Measurements from ENCODE around the gene RDH11. TPM values are rescaled to one million over a fixed set of nuclear protein-coding genes. Genes with fewer than 3 reads are reported as not detected.

The RDH11 gene
- total RNA-seq, 4 donors from 2014 or later, result 30.8 to 53.9 (median 37.2) TPM

- TF ChIP-seq POLR2AphosphoS5 (IDR thresholded peaks at IDR 0.05) (no peak), CTCF (IDR thresholded peaks at IDR 0.05) (no peak), POLR2A (IDR thresholded peaks at IDR 0.05) (no peak), EP300 (IDR thresholded peaks at IDR 0.05; ENCODE audit: low read depth) (no peak)
- no peak for DNase-seq
- Histone ChIP-seq H3K9me3 (no peaks in the 10 kb centered on the region), H3K4me1 (peaks cover 0 to 18% (median 5%) of the 10 kb centered on the region in 4 donors), H3K27me3 (no peaks in the 10 kb centered on the region), H3K36me3 (no peaks in the 10 kb centered on the region), H3K27ac (no peak overlapping the region), H3K4me3 (no peak overlapping the region)
- WGBS, 2 donors (ENCODE audit: low coverage in 1 of 2), result 74 to 82% methylated on average over 4 of the region's 4 CpGs
- intact Hi-C loops (cut with DNase I; ENCODE audit: low total_unique reads), result loop anchor here (10.0 kb wide), 1 partner anchor 102 kb away; no protein-coding TSS in a partner anchor
- in situ Hi-C loops (cut with MboI; ENCODE audit: low pct_ligation_motif_present in 1 of 4, low pct_unique_long_range_greater_than_20kb in 1 of 4, low sequenced_read_pairs in 3 of 4), result no loop called here
Observed at GRCh38 chr14:67697006-67697405, 1.4 kb upstream of the RDH11 start.

GRCh38 chr14:67694791-67695393 lies 672 bp downstream of the RDH11 start:
- peaks cover 0 to 18% (median 5%) of the 10 kb centered on the region in 4 donors for H3K4me1 ChIP-seq
- peak; percentile 84 for DNase-seq
- intact Hi-C loops (cut with DNase I; ENCODE audit: low total_unique reads), result loop anchor here (10.0 kb wide), 1 partner anchor 100 kb away; no protein-coding TSS in a partner anchor
- H3K9me3 ChIP-seq, result no peaks in the 10 kb centered on the region
- H3K27me3 ChIP-seq, result no peaks in the 10 kb centered on the region
- peak overlapping the region; percentile 69 to 93 (median 82) for H3K4me3 ChIP-seq
- peak overlapping the region; percentile 87 to 91 (median 89) for H3K27ac ChIP-seq
- 0 to 1% methylated on average over 17 to 21 of the region's 21 CpGs for WGBS, 2 donors (ENCODE audit: low coverage in 1 of 2)
- no peak for TF ChIP-seq EP300 (IDR thresholded peaks at IDR 0.05; ENCODE audit: low read depth)
- TF ChIP-seq CTCF (IDR thresholded peaks at IDR 0.05), result no peak
- TF ChIP-seq POLR2AphosphoS5 (IDR thresholded peaks at IDR 0.05), result peak; percentile 38 to 59 (median 53)
- TF ChIP-seq POLR2A (IDR thresholded peaks at IDR 0.05), result peak; percentile 32
- in situ Hi-C loops (cut with MboI; ENCODE audit: low pct_ligation_motif_present in 1 of 4, low pct_unique_long_range_greater_than_20kb in 1 of 4, low sequenced_read_pairs in 3 of 4), result no loop called here
- peaks cover 0 to 16% (median 0%) of the 10 kb centered on the region in 4 donors for H3K36me3 ChIP-seq

- Histone ChIP-seq H3K27me3 (no peaks in the 10 kb centered on the region), H3K4me1 (peaks cover 0 to 18% (median 5%) of the 10 kb centered on the region in 4 donors), H3K4me3 (no peak overlapping the region), H3K9me3 (no peaks in the 10 kb centered on the region), H3K36me3 (peaks cover 0 to 39% (median 6%) of the 10 kb centered on the region in 4 donors), H3K27ac (no peak overlapping the region)
- TF ChIP-seq CTCF (IDR thresholded peaks at IDR 0.05), result no peak
- no peak for TF ChIP-seq POLR2AphosphoS5 (IDR thresholded peaks at IDR 0.05)
- TF ChIP-seq POLR2A (IDR thresholded peaks at IDR 0.05), result no peak
- no peak for TF ChIP-seq EP300 (IDR thresholded peaks at IDR 0.05; ENCODE audit: low read depth)
- DNase-seq, result no peak
- intact Hi-C loops (cut with DNase I; ENCODE audit: low total_unique reads) (loop anchor here (10.0 kb wide), 1 partner anchor 95 kb away; no protein-coding TSS in a partner anchor), in situ Hi-C loops (cut with MboI; ENCODE audit: low pct_ligation_motif_present in 1 of 4, low pct_unique_long_range_greater_than_20kb in 1 of 4, low sequenced_read_pairs in 3 of 4) (no loop called here)
- WGBS, 2 donors (ENCODE audit: low coverage in 1 of 2), result 92 to 100% methylated on average over 2 to 4 of the region's 4 CpGs
Observed at GRCh38 chr14:67690011-67690410, 5.6 kb downstream of the RDH11 start.

GRCh38 chr14:67683842-67684241 lies 11.7 kb downstream of the RDH11 start:
- H3K36me3 ChIP-seq, result peaks cover 0 to 23% (median 11%) of the 10 kb centered on the region in 4 donors
- no peaks in the 10 kb centered on the region for H3K9me3 ChIP-seq
- no peaks in the 10 kb centered on the region for H3K27me3 ChIP-seq
- no peak for TF ChIP-seq POLR2AphosphoS5 (IDR thresholded peaks at IDR 0.05)
- no peak for TF ChIP-seq POLR2A (IDR thresholded peaks at IDR 0.05)
- no peak for TF ChIP-seq EP300 (IDR thresholded peaks at IDR 0.05; ENCODE audit: low read depth)
- TF ChIP-seq CTCF (IDR thresholded peaks at IDR 0.05), result no peak
- H3K4me3 ChIP-seq, result no peak overlapping the region
- H3K4me1 ChIP-seq, result no peaks in the 10 kb centered on the region
- in situ Hi-C loops (cut with MboI; ENCODE audit: low pct_ligation_motif_present in 1 of 4, low pct_unique_long_range_greater_than_20kb in 1 of 4, low sequenced_read_pairs in 3 of 4), result no loop called here
- DNase-seq, result no peak
- H3K27ac ChIP-seq, result no peak overlapping the region
- intact Hi-C loops (cut with DNase I; ENCODE audit: low total_unique reads), result no loop called here
